ENCODE results near the gene SEPTIN6. TPM values are rescaled to one million over a fixed set of nuclear protein-coding genes. Genes with fewer than 3 reads are reported as not detected.
"Not testable (repeated sequence)": the region's sequence is repeated elsewhere in the genome, so short reads cannot be mapped to it uniquely, and the experiment has no call there.

SEPTIN6 gene
- total and polyA plus RNA-seq, 5 donors from 2014 or later: 144 to 290 (median 201) TPM

GRCh38 chrX:119676949-119677653 is 15.9 kb downstream of the SEPTIN6 start:
- no peak for DNase-seq
- Mint-ChIP-seq H3K27ac (peak overlapping the region; percentile 94 to 96 (median 94)), H3K4me3 (peak overlapping the region; percentile 91 to 93 (median 92)), H3K9me3 (no peaks in the 10 kb centered on the region), H3K4me1 (peaks cover 12 to 91% (median 36%) of the 10 kb centered on the region in 4 donors), H3K36me3 (peaks cover 21% of the 10 kb centered on the region), H3K27me3 (no peaks in the 10 kb centered on the region)
- no peaks in the 10 kb centered on the region for H3K9me3 ChIP-seq (ENCODE audit: control insufficient read depth in 2 of 2, low read length in 2 of 2)
- no peak for ATAC-seq (ENCODE audit: low read depth in 2 of 2)
- no peaks in the 10 kb centered on the region for H3K27me3 ChIP-seq (ENCODE audit: control insufficient read depth, insufficient read depth, low read length)
- peaks cover 21% of the 10 kb centered on the region for H3K36me3 ChIP-seq (ENCODE audit: control insufficient read depth, insufficient read depth, low read length)
- peak overlapping the region; percentile 55 for H3K4me3 ChIP-seq (ENCODE audit: low read depth, low read length)
- H3K4me1 ChIP-seq (ENCODE audit: control insufficient read depth, insufficient read depth, low read length, poor library complexity, severe bottlenecking): peaks cover 72% of the 10 kb centered on the region
- peak overlapping the region; percentile 97 for H3K27ac ChIP-seq (ENCODE audit: insufficient read depth, low read length, poor library complexity, severe bottlenecking)

- no peaks in the 10 kb centered on the region for H3K27me3 Mint-ChIP-seq
- Histone ChIP-seq H3K36me3 (ENCODE audit: control insufficient read depth, insufficient read depth, low read length) (peaks cover 38% of the 10 kb centered on the region), H3K4me3 (ENCODE audit: low read depth, low read length) (no peak overlapping the region), H3K27me3 (ENCODE audit: control insufficient read depth, insufficient read depth, low read length) (no peaks in the 10 kb centered on the region), H3K4me1 (ENCODE audit: control insufficient read depth, insufficient read depth, low read length, poor library complexity, severe bottlenecking) (peaks cover 42% of the 10 kb centered on the region), H3K9me3 (ENCODE audit: control insufficient read depth in 2 of 2, low read length in 2 of 2) (no peaks in the 10 kb centered on the region), H3K27ac (ENCODE audit: insufficient read depth, low read length, poor library complexity, severe bottlenecking) (no peak overlapping the region)
- H3K4me1 Mint-ChIP-seq: peaks cover 5 to 85% (median 23%) of the 10 kb centered on the region in 4 donors
- peak overlapping the region in 1 of 4 donors; percentile 93 for H3K4me3 Mint-ChIP-seq
- DNase-seq (no peak), ATAC-seq (ENCODE audit: low read depth in 2 of 2) (no peak)
- H3K27ac Mint-ChIP-seq: peak overlapping the region in 2 of 3 donors; percentile 36 to 68
- H3K9me3 Mint-ChIP-seq: no peaks in the 10 kb centered on the region
- H3K36me3 Mint-ChIP-seq: peaks cover 27% of the 10 kb centered on the region
Observed at GRCh38 chrX:119673336-119673735, 19.6 kb downstream of the SEPTIN6 start.

GRCh38 chrX:119672426-119672825 is 20.5 kb downstream of the SEPTIN6 start:
- H3K4me3 ChIP-seq (ENCODE audit: low read depth, low read length): no peak overlapping the region
- peaks cover 45% of the 10 kb centered on the region for H3K36me3 ChIP-seq (ENCODE audit: control insufficient read depth, insufficient read depth, low read length)
- H3K4me3 Mint-ChIP-seq: no peak overlapping the region
- H3K27ac Mint-ChIP-seq: peak overlapping the region; percentile 31 to 86 (median 60)
- DNase-seq (no peak), ATAC-seq (ENCODE audit: low read depth in 2 of 2) (no peak)
- peaks cover 27% of the 10 kb centered on the region for H3K36me3 Mint-ChIP-seq
- H3K4me1 ChIP-seq (ENCODE audit: control insufficient read depth, insufficient read depth, low read length, poor library complexity, severe bottlenecking): peaks cover 34% of the 10 kb centered on the region
- H3K27ac ChIP-seq (ENCODE audit: insufficient read depth, low read length, poor library complexity, severe bottlenecking): peak overlapping the region; percentile 47
- no peaks in the 10 kb centered on the region for H3K27me3 Mint-ChIP-seq
- no peaks in the 10 kb centered on the region for H3K9me3 Mint-ChIP-seq
- peaks cover 4 to 85% (median 19%) of the 10 kb centered on the region in 4 donors for H3K4me1 Mint-ChIP-seq
- no peaks in the 10 kb centered on the region for H3K9me3 ChIP-seq (ENCODE audit: control insufficient read depth in 2 of 2, low read length in 2 of 2)
- H3K27me3 ChIP-seq (ENCODE audit: control insufficient read depth, insufficient read depth, low read length): no peaks in the 10 kb centered on the region

GRCh38 chrX:119669424-119670037 is 23.4 kb downstream of the SEPTIN6 start:
- H3K27ac ChIP-seq (ENCODE audit: insufficient read depth, low read length, poor library complexity, severe bottlenecking): peak overlapping the region; percentile 6
- H3K9me3 ChIP-seq (ENCODE audit: control insufficient read depth in 2 of 2, low read length in 2 of 2): no peaks in the 10 kb centered on the region
- Mint-ChIP-seq H3K4me1 (peaks cover 0 to 74% (median 7%) of the 10 kb centered on the region in 4 donors), H3K4me3 (peak overlapping the region in 1 of 4 donors; percentile 32), H3K9me3 (no peaks in the 10 kb centered on the region), H3K36me3 (peaks cover 27% of the 10 kb centered on the region), H3K27ac (peak overlapping the region; percentile 44 to 91 (median 88)), H3K27me3 (no peaks in the 10 kb centered on the region)
- DNase-seq (no peak), ATAC-seq (ENCODE audit: low read depth in 2 of 2) (no peak)
- no peak overlapping the region for H3K4me3 ChIP-seq (ENCODE audit: low read depth, low read length)
- H3K27me3 ChIP-seq (ENCODE audit: control insufficient read depth, insufficient read depth, low read length): no peaks in the 10 kb centered on the region
- H3K4me1 ChIP-seq (ENCODE audit: control insufficient read depth, insufficient read depth, low read length, poor library complexity, severe bottlenecking): peaks cover 10% of the 10 kb centered on the region
- H3K36me3 ChIP-seq (ENCODE audit: control insufficient read depth, insufficient read depth, low read length): peaks cover 59% of the 10 kb centered on the region

- no peak for DNase-seq
Observed at GRCh38 chrX:119667111-119667878, 25.7 kb downstream of the SEPTIN6 start.

GRCh38 chrX:119664877-119665276 is 28.1 kb downstream of the SEPTIN6 start:
- Mint-ChIP-seq H3K4me1 (peaks cover 0 to 57% (median 12%) of the 10 kb centered on the region in 4 donors), H3K36me3 (peaks cover 43% of the 10 kb centered on the region), H3K27ac (peak overlapping the region in 1 of 3 donors; percentile 76)
- not testable (repeated sequence) for H3K4me3 ChIP-seq (ENCODE audit: low read depth, low read length); H3K9me3 ChIP-seq (ENCODE audit: control insufficient read depth in 2 of 2, low read length in 2 of 2); H3K27ac ChIP-seq (ENCODE audit: insufficient read depth, low read length, poor library complexity, severe bottlenecking); H3K4me1 ChIP-seq (ENCODE audit: control insufficient read depth, insufficient read depth, low read length, poor library complexity, severe bottlenecking); H3K27me3 Mint-ChIP-seq; H3K9me3 Mint-ChIP-seq; H3K27me3 ChIP-seq (ENCODE audit: control insufficient read depth, insufficient read depth, low read length); H3K4me3 Mint-ChIP-seq; DNase-seq; ATAC-seq (ENCODE audit: low read depth in 2 of 2)
- H3K36me3 ChIP-seq (ENCODE audit: control insufficient read depth, insufficient read depth, low read length): peaks cover 70% of the 10 kb centered on the region

More at GRCh38 chrX:119667111-119667878, 25.7 kb downstream of the SEPTIN6 start:
- Histone ChIP-seq H3K4me3 (ENCODE audit: low read depth, low read length) (no peak overlapping the region), H3K27me3 (ENCODE audit: control insufficient read depth, insufficient read depth, low read length) (no peaks in the 10 kb centered on the region), H3K4me1 (ENCODE audit: control insufficient read depth, insufficient read depth, low read length, poor library complexity, severe bottlenecking) (peaks cover 6% of the 10 kb centered on the region), H3K27ac (ENCODE audit: insufficient read depth, low read length, poor library complexity, severe bottlenecking) (peak overlapping the region; percentile 23), H3K9me3 (ENCODE audit: control insufficient read depth in 2 of 2, low read length in 2 of 2) (no peaks in the 10 kb centered on the region), H3K36me3 (ENCODE audit: control insufficient read depth, insufficient read depth, low read length) (peaks cover 57% of the 10 kb centered on the region)
- H3K9me3 Mint-ChIP-seq: no peaks in the 10 kb centered on the region
- H3K27ac Mint-ChIP-seq: peak overlapping the region; percentile 52 to 84 (median 55)
- ATAC-seq (ENCODE audit: low read depth in 2 of 2): no peak
- H3K4me3 Mint-ChIP-seq: no peak overlapping the region
- peaks cover 38% of the 10 kb centered on the region for H3K36me3 Mint-ChIP-seq
- peaks cover 4 to 66% (median 10%) of the 10 kb centered on the region in 4 donors for H3K4me1 Mint-ChIP-seq
- H3K27me3 Mint-ChIP-seq: no peaks in the 10 kb centered on the region

- Histone ChIP-seq H3K27ac (ENCODE audit: insufficient read depth, low read length, poor library complexity, severe bottlenecking) (no peak overlapping the region), H3K4me3 (ENCODE audit: low read depth, low read length) (no peak overlapping the region), H3K9me3 (ENCODE audit: control insufficient read depth in 2 of 2, low read length in 2 of 2) (no peaks in the 10 kb centered on the region), H3K27me3 (ENCODE audit: control insufficient read depth, insufficient read depth, low read length) (no peaks in the 10 kb centered on the region), H3K36me3 (ENCODE audit: control insufficient read depth, insufficient read depth, low read length) (peaks cover 61% of the 10 kb centered on the region), H3K4me1 (ENCODE audit: control insufficient read depth, insufficient read depth, low read length, poor library complexity, severe bottlenecking) (no peaks in the 10 kb centered on the region)
- no peak for ATAC-seq (ENCODE audit: low read depth in 2 of 2)
- no peak overlapping the region for H3K4me3 Mint-ChIP-seq
- no peaks in the 10 kb centered on the region for H3K27me3 Mint-ChIP-seq
- peaks cover 60% of the 10 kb centered on the region for H3K36me3 Mint-ChIP-seq
- no peak for DNase-seq
- H3K27ac Mint-ChIP-seq: peak overlapping the region in 2 of 3 donors; percentile 61 to 83
- H3K4me1 Mint-ChIP-seq: peaks cover 11 to 44% (median 20%) of the 10 kb centered on the region in 4 donors
- no peaks in the 10 kb centered on the region for H3K9me3 Mint-ChIP-seq
Observed at GRCh38 chrX:119661486-119661885, 31.5 kb downstream of the SEPTIN6 start.
